A549 (cell line): ENCODE results near the gene SMIM30. TPM values are rescaled to one million over a fixed set of nuclear protein-coding genes. Genes with fewer than 3 reads are reported as not detected.

ENCODE experiments used
- ATAC-seq, 2 experiments: fragments of 200-7000 bp in 1 of 2; fragments of >200 bp in 1 of 2; cut with Nextera tagmentation in 1 of 2; cut with Tn5 transposase in 1 of 2; 3 replicates each; pipeline versions ENCODE4 v1.8.0 to v1.9.1; 2018 to 2020; ENCODE audit warnings: mild to moderate bottlenecking in 1 of 2, moderate library complexity in 1 of 2
- CTCF ChIA-PET: fragments of 300-600 bp; sonication (Branson Sonifier 250); formaldehyde crosslinking; extraction: SDS; loops from one replicate; lab custom pipeline; 2021; ENCODE audit warnings: antibody characterized with exemption, inconsistent platforms; lab: Yijun Ruan, JAX
- POLR2A ChIA-PET: fragments of 350-600 bp; formaldehyde crosslinking; extraction: SDS; loops from one replicate; lab custom pipeline; 2021; ENCODE audit warnings: antibody characterized with exemption, inconsistent platforms; lab: Yijun Ruan, JAX
- DNase-seq, 2 experiments: peaks; one replicate each; pipeline versions ENCODE4 v3.0.0 to v3.0.0-alpha.2; 2011 to 2016; ENCODE audit warnings: low read depth in 1 of 2, low spot score in 1 of 2
- FAIRE-seq: peaks from 2 replicates; lab custom pipeline; 2011; peaks lifted over from hg19 to GRCh38; lab: Jason Lieb, UNC
- H3K27ac ChIP-seq, 2 experiments: fragments of >200 bp; sonication (Bioruptor Twin); formaldehyde crosslinking; 3 replicates each; pipeline ENCODE4 v1.5.1; 2016 to 2017
- H3K4me1 ChIP-seq: fragments of >200 bp; sonication (Bioruptor Twin); formaldehyde crosslinking; 3 replicates; pipeline ENCODE4 v1.6.1; 2016
- H3K4me2 ChIP-seq: fragments of >200 bp; sonication (Bioruptor Twin); formaldehyde crosslinking; 3 replicates; pipeline ENCODE4 v1.6.1; 2016
- H3K4me3 ChIP-seq: fragments of >200 bp; sonication (Bioruptor Twin); formaldehyde crosslinking; 3 replicates; pipeline ENCODE4 v1.5.1; 2016
- H3K9me3 ChIP-seq: fragments of >200 bp; sonication (Bioruptor Twin); formaldehyde crosslinking; 3 replicates; pipeline ENCODE4 v1.6.1; 2016
- BHLHE40 ChIP-seq: IDR thresholded peaks from 2 replicates; pipeline ENCODE4 v1.6.1; 2012; ENCODE audit warnings: low read depth, low read length, inconsistent platforms
- CBX2 ChIP-seq: fragments of 200-600 bp; sonication (generic); IDR thresholded peaks from 2 replicates; pipeline ENCODE4 v1.6.1; 2016; ENCODE audit warnings: low read depth, mild to moderate bottlenecking, borderline replicate concordance
- CHD2 ChIP-seq: fragments of 150-350 bp; IDR thresholded peaks from 2 replicates; pipeline ENCODE4 v1.6.1; 2014; ENCODE audit warnings: low read length; ENCODE audit not compliant: partially characterized antibody
- EHF ChIP-seq: fragments of 250-450 bp; sonication (Bioruptor Pico); IDR thresholded peaks from 2 replicates; pipeline ENCODE4 v1.5.0; 2020; ENCODE audit warnings: mild to moderate bottlenecking
- GATA3 ChIP-seq: IDR thresholded peaks from 2 replicates; pipeline ENCODE4 v1.6.1; 2012; ENCODE audit warnings: borderline replicate concordance
- HDAC2 ChIP-seq: fragments of 200-600 bp; sonication (generic); IDR thresholded peaks from 2 replicates; pipeline ENCODE4 v1.6.1; 2016
- HEYL ChIP-seq: fragments of 250-450 bp; sonication (Bioruptor Pico); IDR thresholded peaks from 2 replicates; pipeline ENCODE4 v1.8.0; 2021; ENCODE audit warnings: mild to moderate bottlenecking, moderate library complexity
- KDM5A ChIP-seq: fragments of 200-600 bp; sonication (generic); IDR thresholded peaks from 2 replicates; pipeline ENCODE4 v1.6.1; 2016; ENCODE audit warnings: antibody characterized with exemption, mild to moderate bottlenecking
- POLR2AphosphoS2 ChIP-seq: conservative IDR thresholded peaks from 2 replicates; pipeline ENCODE4 v1.6.1; 2012; ENCODE audit warnings: low read length, improper control_type of control experiment, inconsistent platforms
- RAD21 ChIP-seq, 2 experiments: fragments of >200 bp in 1 of 2; sonication (Bioruptor Twin) in 1 of 2; formaldehyde crosslinking in 1 of 2; IDR thresholded peaks in 1 of 2; conservative IDR thresholded peaks in 1 of 2; 2 replicates in 1 of 2; 3 replicates in 1 of 2; pipeline ENCODE4 v1.6.1; 2012 to 2018; ENCODE audit warnings: inconsistent platforms in 1 of 2
- RARB ChIP-seq: fragments of 250-450 bp; sonication (Bioruptor Pico); IDR thresholded peaks from 2 replicates; pipeline ENCODE4 v1.8.0; 2021; ENCODE audit warnings: mild to moderate bottlenecking, moderate library complexity
- SMC3 ChIP-seq: fragments of >200 bp; sonication (Bioruptor Twin); formaldehyde crosslinking; IDR thresholded peaks from 3 replicates; pipeline ENCODE4 v1.6.1; 2018; ENCODE audit warnings: inconsistent platforms
- ZFP36 ChIP-seq: fragments of 450-650 bp; IDR thresholded peaks from 2 replicates; pipeline ENCODE4 v1.6.1; 2014; ENCODE audit warnings: borderline replicate concordance; ENCODE audit not compliant: partially characterized antibody
- ZNF302 ChIP-seq: fragments of 250-450 bp; sonication (Bioruptor Pico); IDR thresholded peaks from 2 replicates; pipeline ENCODE4 v1.9.0; 2021; ENCODE audit warnings: inconsistent platforms, mild to moderate bottlenecking, moderate library complexity
- WGBS: methylation state at CpG from one replicate; pipeline ENCODE4 v1.1.6; 2017; ENCODE audit errors: missing lambda C conversion rate; 5-methylcytosine and 5-hydroxymethylcytosine counted together
- polyA plus RNA-seq, 4 experiments: library from polyadenylated mRNA; depleted of rRNA in 3 of 4; stranded (reverse); fragments of >200 nt; fragmentation: RNase III in 1 of 4; extraction: RNeasy Plus Mini Kit Qiagen cat#74134 plus additional on column Dnase treatment in 1 of 4; gene quantifications; 2 replicates in 3 of 4; 3 replicates in 1 of 4; pipeline ENCODE4 v1.2.3, GENCODE V29; 2011 to 2017
- TF ChIP-seq, protein P1 (sequence below): fragments of >200 bp; sonication (Bioruptor Twin); formaldehyde crosslinking; IDR thresholded peaks from 3 replicates; pipeline ENCODE4 v1.6.1; 2016
- TF ChIP-seq, protein P2 (sequence below): fragments of 450-650 bp; IDR thresholded peaks from 2 replicates; pipeline ENCODE4 v1.6.1; 2014; ENCODE audit warnings: antibody characterized with exemption
- TF ChIP-seq, protein P3 (sequence below): fragments of 250-450 bp; sonication (Bioruptor Pico); IDR thresholded peaks from 2 replicates; pipeline ENCODE4 v1.5.0; 2021; ENCODE audit warnings: mild to moderate bottlenecking, moderate library complexity, borderline replicate concordance

The SMIM30 gene
- polyA plus RNA-seq, 2 of the 4 experiments (the other 2 are of a cell fraction): 47.1 to 62.7 TPM

DNA sequence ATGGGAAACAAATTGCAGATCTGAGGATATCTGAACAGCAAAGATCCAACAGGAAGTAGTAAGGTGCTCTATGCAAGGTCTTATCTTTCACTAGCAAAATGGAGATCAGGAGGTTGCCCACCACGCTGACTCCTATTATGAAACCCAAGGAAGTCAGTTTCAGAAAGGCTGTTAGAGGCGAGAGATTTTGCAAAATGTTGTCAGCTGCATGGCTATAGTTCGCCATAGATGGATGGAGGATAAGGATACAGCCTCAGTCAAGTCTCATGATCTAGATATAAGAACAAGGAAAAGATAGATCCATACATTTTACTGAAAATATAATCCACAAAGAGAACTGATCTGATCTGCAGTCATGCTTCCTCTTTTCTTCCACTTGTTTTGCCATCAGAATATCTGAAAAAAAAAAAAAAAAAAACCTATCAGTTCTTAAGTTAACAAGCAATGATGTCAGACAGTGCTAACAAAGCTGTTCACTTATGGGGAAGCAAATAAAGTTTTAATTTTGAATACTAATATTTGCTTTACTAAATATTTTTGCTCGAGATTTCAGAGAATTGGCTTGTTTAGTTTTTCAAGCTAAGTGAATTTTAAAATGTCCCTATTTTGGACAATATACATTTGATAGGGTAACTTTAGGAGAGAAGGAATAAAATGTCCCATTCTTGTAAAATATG, 33.7 kb downstream of the SMIM30 start:
- POLR2A ChIA-PET: no interaction called here
- ATAC-seq (no peak), FAIRE-seq (no peak), DNase-seq (no peak)
- no peaks in the 10 kb centered on the region for H3K9me3 ChIP-seq
- no peak overlapping the region for H3K4me3 ChIP-seq
- CTCF ChIA-PET: no interaction called here
- no peak overlapping the region for H3K4me2 ChIP-seq
- TF ChIP-seq KDM5A (no peak), ZFP36 (no peak), BHLHE40 (no peak), CHD2 (no peak), RARB (CRISPR knock-in tag) (no peak)
- TF ChIP-seq, protein P1, sequence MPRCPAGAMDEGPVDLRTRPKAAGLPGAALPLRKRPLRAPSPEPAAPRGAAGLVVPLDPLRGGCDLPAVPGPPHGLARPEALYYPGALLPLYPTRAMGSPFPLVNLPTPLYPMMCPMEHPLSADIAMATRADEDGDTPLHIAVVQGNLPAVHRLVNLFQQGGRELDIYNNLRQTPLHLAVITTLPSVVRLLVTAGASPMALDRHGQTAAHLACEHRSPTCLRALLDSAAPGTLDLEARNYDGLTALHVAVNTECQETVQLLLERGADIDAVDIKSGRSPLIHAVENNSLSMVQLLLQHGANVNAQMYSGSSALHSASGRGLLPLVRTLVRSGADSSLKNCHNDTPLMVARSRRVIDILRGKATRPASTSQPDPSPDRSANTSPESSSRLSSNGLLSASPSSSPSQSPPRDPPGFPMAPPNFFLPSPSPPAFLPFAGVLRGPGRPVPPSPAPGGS: no peak
- H3K4me1 ChIP-seq: peaks cover 7% of the 10 kb centered on the region; the same call in 1 of the 3 replicates
- 8% methylated on average over 4 of the region's 4 CpGs for WGBS
- no peak overlapping the region for H3K27ac ChIP-seq

DNA sequence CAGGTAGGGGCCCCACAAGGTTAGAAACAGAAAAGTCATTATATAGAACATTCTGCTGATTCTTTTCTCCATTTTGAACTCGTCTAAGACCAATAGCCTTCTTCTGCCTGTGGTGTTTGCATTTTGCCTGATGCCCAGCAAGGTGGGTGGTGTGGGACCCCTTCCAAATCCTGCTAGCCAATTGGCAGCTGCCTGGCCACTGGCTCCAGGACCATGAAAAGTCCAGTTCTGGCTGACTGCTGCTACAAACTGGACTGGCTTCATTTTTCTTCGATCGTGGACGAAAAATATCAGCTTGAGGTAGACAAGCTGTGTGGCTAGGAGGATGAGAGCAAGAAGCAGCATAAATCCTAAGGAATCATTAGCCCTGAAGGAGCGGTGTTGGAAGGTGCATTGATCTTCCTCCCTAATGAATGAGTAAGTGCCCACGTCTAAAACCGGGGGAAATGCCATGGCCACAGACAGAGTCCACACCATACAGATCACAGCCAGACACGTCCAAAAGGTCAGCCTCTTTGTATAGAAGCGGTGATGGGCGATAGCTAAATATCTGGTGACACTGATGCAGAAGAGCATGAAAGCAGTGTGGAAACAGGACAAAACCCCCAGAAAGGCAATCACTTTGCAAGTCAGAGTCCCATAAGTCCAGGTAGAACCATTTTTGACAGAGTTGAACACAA, 34.4 kb downstream of the SMIM30 start:
- Histone ChIP-seq H3K9me3 (no peaks in the 10 kb centered on the region), H3K4me3 (no peak overlapping the region), H3K4me1 (peaks cover 7% of the 10 kb centered on the region; the same call in 1 of the 3 replicates), H3K4me2 (no peak overlapping the region), H3K27ac (no peak overlapping the region)
- DNase-seq (no peak), ATAC-seq (no peak), FAIRE-seq (no peak)
- ChIA-PET CTCF (no interaction called here), POLR2A (no interaction called here)
- no peak for TF ChIP-seq GATA3
- no peak for TF ChIP-seq SMC3
- TF ChIP-seq CBX2: no peak
- no peak for TF ChIP-seq EHF (CRISPR knock-in tag)
- no peak for TF ChIP-seq ZNF302 (CRISPR knock-in tag)
- no peak for TF ChIP-seq CHD2
- no peak for TF ChIP-seq RARB (CRISPR knock-in tag)
- TF ChIP-seq, protein P2, sequence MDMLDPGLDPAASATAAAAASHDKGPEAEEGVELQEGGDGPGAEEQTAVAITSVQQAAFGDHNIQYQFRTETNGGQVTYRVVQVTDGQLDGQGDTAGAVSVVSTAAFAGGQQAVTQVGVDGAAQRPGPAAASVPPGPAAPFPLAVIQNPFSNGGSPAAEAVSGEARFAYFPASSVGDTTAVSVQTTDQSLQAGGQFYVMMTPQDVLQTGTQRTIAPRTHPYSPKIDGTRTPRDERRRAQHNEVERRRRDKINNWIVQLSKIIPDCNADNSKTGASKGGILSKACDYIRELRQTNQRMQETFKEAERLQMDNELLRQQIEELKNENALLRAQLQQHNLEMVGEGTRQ: no peak
- 34% methylated on average over 10 of the region's 10 CpGs for WGBS

DNA sequence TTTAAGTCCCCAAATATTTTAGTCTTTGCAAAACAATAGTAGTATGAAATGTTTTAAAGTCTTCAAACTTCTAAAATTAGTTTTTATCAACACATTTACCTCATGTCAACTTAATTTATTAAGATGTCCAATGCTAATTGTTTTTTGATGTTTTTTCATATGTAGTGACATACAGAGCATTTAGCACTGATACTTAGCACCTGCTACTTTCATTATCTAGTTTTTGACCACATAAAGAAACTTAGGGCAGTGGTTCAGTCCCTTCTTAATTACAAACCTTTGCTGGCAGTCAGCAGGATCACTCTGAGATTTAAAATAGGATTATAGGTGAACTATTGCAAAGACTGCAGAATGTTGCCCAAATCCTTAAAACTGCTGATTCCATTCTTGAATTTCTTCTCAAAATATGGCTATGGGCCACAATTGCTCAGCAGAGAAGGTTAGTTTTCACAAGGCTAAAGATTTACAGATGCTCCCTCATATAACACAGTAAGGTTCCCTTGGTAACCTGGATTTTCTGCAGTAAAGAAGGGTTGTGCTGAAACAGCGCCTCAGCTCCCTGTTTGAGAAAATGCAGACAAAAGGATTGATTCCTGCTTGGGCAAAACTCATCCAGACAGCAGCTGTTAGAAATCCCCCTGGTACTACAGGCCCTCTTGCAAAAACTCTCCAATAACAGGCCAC, 35.1 kb downstream of the SMIM30 start:
- FAIRE-seq (no peak), DNase-seq (no peak), ATAC-seq (no peak)
- H3K27ac ChIP-seq: no peak overlapping the region
- peaks cover 7% of the 10 kb centered on the region; the same call in 1 of the 3 replicates for H3K4me1 ChIP-seq
- H3K4me2 ChIP-seq: no peak overlapping the region
- CTCF ChIA-PET: no interaction called here
- no peak for TF ChIP-seq POLR2AphosphoS2
- no peak for TF ChIP-seq EHF (CRISPR knock-in tag)
- TF ChIP-seq HDAC2: no peak
- TF ChIP-seq HEYL: no peak
- TF ChIP-seq, protein P3, sequence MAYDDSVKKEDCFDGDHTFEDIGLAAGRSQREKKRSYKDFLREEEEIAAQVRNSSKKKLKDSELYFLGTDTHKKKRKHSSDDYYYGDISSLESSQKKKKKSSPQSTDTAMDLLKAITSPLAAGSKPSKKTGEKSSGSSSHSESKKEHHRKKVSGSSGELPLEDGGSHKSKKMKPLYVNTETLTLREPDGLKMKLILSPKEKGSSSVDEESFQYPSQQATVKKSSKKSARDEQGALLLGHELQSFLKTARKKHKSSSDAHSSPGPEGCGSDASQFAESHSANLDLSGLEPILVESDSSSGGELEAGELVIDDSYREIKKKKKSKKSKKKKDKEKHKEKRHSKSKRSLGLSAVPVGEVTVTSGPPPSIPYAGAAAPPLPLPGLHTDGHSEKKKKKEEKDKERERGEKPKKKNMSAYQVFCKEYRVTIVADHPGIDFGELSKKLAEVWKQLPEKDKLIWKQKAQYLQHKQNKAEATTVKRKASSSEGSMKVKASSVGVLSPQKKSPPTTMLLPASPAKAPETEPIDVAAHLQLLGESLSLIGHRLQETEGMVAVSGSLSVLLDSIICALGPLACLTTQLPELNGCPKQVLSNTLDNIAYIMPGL (CRISPR knock-in tag): no peak
- TF ChIP-seq RAD21 (conservative IDR thresholded peaks at IDR 0.05 in 1 of 2, IDR thresholded peaks at IDR 0.05 in 1 of 2): no peak
- WGBS: 0% methylated on average over 1 of the region's 1 CpG
- no peak overlapping the region for H3K4me3 ChIP-seq
- H3K9me3 ChIP-seq: no peaks in the 10 kb centered on the region
- POLR2A ChIA-PET: no interaction called here
